ENCODE measurements around the gene RGL3.
"Not testable (repeated sequence)": the region's sequence is repeated elsewhere in the genome, so short reads cannot be mapped to it uniquely, and the experiment has no call there.

Gene RGL3

DNA sequence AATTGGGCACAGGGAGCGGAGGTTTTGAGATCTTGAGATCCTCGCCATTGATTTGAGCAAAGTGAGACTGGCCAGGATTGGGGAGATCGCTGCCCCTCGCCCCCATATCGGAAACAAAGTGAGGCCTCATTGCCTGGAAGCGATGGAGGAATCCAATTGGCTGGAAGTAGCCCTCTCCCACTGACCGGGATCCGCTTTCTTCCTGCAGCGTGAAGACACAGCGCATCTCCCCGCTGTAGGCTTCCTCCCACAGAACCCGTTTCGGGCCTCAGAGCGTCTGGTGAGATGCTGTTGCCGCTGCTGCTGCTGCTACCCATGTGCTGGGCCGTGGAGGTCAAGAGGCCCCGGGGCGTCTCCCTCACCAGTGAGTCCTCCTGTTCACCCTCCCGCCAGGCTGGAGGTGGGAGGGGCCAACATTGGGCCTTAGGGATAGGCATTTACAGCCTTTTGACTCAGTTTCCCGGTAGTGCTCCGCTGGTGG, 16.8 kb upstream of the RGL3 start:
- Histone ChIP-seq H3K36me3 (peaks cover 45% of the 10 kb centered on the region), H3K4me3 (ENCODE audit: low read depth in 1 of 2, low read length in 1 of 2) (peak overlapping the region; percentile 76 to 96), H3K9me3 (no peaks in the 10 kb centered on the region), H3K27ac (peak overlapping the region; percentile 96), H3K4me1 (ENCODE audit: control insufficient read depth in 1 of 2, insufficient read depth in 1 of 2, low read depth in 1 of 2, low read length in 1 of 2) (peaks cover 21 to 26% of the 10 kb centered on the region in 2 experiments), H3K27me3 (no peaks in the 10 kb centered on the region)
- TF ChIP-seq, protein P1, sequence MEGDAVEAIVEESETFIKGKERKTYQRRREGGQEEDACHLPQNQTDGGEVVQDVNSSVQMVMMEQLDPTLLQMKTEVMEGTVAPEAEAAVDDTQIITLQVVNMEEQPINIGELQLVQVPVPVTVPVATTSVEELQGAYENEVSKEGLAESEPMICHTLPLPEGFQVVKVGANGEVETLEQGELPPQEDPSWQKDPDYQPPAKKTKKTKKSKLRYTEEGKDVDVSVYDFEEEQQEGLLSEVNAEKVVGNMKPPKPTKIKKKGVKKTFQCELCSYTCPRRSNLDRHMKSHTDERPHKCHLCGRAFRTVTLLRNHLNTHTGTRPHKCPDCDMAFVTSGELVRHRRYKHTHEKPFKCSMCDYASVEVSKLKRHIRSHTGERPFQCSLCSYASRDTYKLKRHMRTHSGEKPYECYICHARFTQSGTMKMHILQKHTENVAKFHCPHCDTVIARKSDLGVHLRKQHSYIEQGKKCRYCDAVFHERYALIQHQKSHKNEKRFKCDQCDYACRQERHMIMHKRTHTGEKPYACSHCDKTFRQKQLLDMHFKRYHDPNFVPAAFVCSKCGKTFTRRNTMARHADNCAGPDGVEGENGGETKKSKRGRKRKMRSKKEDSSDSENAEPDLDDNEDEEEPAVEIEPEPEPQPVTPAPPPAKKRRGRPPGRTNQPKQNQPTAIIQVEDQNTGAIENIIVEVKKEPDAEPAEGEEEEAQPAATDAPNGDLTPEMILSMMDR (IDR thresholded peaks at IDR 0.05) = no peak

DNA sequence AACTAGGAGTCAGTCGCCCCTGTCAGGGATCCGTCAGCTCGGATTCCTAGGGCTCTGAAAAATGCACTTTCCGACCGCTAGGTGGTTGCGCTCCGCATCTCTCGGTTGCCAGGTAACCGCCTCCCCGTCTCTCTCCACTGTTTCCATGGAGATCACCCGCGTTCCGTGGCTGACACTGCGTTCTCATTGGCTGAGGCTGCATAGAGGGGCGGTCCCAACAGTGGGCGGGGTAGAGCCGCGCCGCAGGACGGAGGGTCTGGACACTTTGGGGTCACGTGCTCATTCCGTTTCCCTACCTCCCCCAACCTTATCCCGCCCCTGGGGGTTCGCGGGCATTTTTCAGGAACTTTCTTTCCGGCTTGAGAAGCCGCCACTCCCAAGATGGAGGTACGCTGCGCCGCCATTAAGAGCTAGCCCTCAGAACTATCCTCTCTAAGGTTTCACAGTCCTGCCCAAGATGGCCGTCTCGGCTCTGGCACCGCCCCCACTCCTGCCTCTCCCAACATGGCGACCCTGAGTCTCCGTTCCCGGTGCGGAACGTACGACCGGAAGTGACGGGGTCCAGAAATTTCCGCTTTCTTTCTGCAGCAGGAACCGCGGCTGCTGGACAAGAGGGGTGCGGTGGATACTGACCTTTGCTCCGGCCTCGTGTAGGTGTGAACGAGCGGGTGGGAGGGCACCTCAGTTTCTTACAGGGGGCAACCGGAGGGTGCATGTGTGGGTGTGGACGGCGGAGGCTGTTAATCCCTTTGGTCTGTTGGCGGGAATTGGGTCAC, 16.1 kb upstream of the RGL3 start, which contains the start of the genes ODAD3 and PRKCSH:
TSS of gene ODAD3 (minus strand) at position 65 of the 776 bp plus-strand sequence. CDS start 105 bp downstream, outside the sequence.
TSS of gene PRKCSH (plus strand) at position 579 of the 776 bp plus-strand sequence. CDS start 483 bp downstream, outside the sequence.
- peaks cover 38% of the 10 kb centered on the region for H3K36me3 ChIP-seq
- H3K4me1 ChIP-seq (ENCODE audit: control insufficient read depth in 1 of 2, insufficient read depth in 1 of 2, low read depth in 1 of 2, low read length in 1 of 2) = peaks cover 21 to 26% of the 10 kb centered on the region in 2 experiments
- H3K27ac ChIP-seq = peak within 1 kb of the TSS; percentile 96
- H3K4me3 ChIP-seq (ENCODE audit: low read depth in 1 of 2, low read length in 1 of 2) = peak within 1 kb of the TSS; percentile 76 to 96
- TF ChIP-seq, protein P1 (IDR thresholded peaks at IDR 0.05) = peak; percentile 92
- no peaks in the 10 kb centered on the region for H3K9me3 ChIP-seq
- H3K27me3 ChIP-seq = no peaks in the 10 kb centered on the region

DNA sequence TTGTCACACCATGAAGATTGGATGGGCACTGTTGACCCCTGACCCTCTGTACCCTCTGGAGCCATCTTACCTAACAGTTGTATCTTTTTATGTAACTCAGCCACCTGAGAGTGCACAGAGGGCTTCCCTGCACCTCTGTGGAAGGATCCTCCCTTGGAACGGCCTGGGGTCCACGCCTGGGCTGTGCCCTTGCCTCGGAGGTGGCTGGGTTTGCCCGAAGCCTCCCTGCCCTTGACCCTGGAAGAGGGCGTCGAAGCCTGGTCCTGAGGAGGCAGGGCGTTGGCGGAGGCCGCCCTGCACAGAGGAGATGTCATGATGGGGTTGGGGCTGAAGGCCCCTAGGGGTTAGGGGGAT, 15.6 kb upstream of the RGL3 start:
- no peaks in the 10 kb centered on the region for H3K9me3 ChIP-seq
- H3K27me3 ChIP-seq = no peaks in the 10 kb centered on the region
- peaks cover 21 to 26% of the 10 kb centered on the region in 2 experiments for H3K4me1 ChIP-seq (ENCODE audit: control insufficient read depth in 1 of 2, insufficient read depth in 1 of 2, low read depth in 1 of 2, low read length in 1 of 2)
- peaks cover 33% of the 10 kb centered on the region for H3K36me3 ChIP-seq
- H3K27ac ChIP-seq = peak overlapping the region; percentile 96
- H3K4me3 ChIP-seq (ENCODE audit: low read depth in 1 of 2, low read length in 1 of 2) = peak overlapping the region; percentile 76 to 96
- TF ChIP-seq, protein P1 (IDR thresholded peaks at IDR 0.05) = no peak

DNA sequence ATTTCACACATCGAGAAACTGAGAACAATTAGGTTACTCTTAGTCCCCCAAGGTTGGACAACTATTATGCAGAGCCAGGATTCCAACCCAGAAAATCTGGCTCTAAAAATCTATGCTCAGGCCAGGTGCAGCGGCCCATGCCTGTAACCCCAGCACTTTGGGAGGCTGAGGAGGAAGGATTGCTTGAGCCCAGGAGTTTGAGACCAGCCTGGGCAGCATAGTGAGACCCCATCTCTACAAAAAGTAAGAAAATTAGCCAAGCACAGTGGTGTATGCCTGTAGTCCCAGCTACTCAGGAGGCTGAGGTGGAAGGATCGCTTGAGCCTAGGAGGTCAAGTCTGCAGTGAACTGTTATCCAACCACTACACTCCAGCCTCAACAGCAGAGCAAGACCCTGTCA, 14.4 kb upstream of the RGL3 start:
- not testable (repeated sequence) for H3K27me3 ChIP-seq; H3K4me3 ChIP-seq (ENCODE audit: low read depth in 1 of 2, low read length in 1 of 2); H3K27ac ChIP-seq; H3K9me3 ChIP-seq
- Histone ChIP-seq H3K36me3 (peaks cover 24% of the 10 kb centered on the region), H3K4me1 (ENCODE audit: control insufficient read depth in 1 of 2, insufficient read depth in 1 of 2, low read depth in 1 of 2, low read length in 1 of 2) (peaks cover 21 to 26% of the 10 kb centered on the region in 2 experiments)

DNA sequence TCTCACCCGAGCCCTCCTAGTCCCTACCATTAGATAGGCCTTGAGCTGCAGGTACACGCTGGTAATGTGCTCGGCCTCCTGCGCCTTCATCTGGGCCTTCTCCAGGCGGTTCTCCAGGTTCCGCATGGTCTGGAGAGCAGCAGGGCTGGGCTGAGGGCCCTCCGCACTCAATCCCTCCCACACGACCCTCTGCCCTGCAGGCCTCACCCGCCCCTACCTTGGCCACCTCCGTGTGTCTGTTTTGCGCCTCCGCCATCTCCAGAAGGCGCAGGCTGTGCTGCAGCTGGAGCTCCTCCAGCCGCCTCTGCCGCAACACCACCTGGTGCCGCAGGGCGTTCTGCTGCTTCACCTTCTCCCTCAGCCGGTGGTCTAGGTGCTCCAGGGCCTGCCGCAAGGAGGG, 7.5 kb upstream of the RGL3 start:
- Histone ChIP-seq H3K27ac (no peak overlapping the region), H3K4me3 (ENCODE audit: low read depth in 1 of 2, low read length in 1 of 2) (no peak overlapping the region)

More for the DNA sequence above, 7.5 kb upstream of the RGL3 start:
- H3K36me3 ChIP-seq = no peaks in the 10 kb centered on the region
- H3K27me3 ChIP-seq = peaks cover 28% of the 10 kb centered on the region
- H3K9me3 ChIP-seq = no peaks in the 10 kb centered on the region
- TF ChIP-seq, protein P1 (IDR thresholded peaks at IDR 0.05) = no peak
- H3K4me1 ChIP-seq (ENCODE audit: control insufficient read depth in 1 of 2, insufficient read depth in 1 of 2, low read depth in 1 of 2, low read length in 1 of 2) = peaks cover 10 to 20% of the 10 kb centered on the region in 2 experiments

All from neutrophil (primary cell).